Keratinocyte (primary cell): ENCODE results near the gene PCGF5. TPM values are rescaled to one million over a fixed set of nuclear protein-coding genes. Genes with fewer than 3 reads are reported as not detected.

Experiments used
- DNase-seq: peaks from one replicate; pipeline ENCODE4 v3.0.0-alpha.2; 2011; ENCODE audit warnings: low read depth, missing footprints, low spot score
- FAIRE-seq: peaks from 2 replicates; lab custom pipeline; 2011; peaks lifted over from hg19 to GRCh38; lab: Jason Lieb, UNC
- H2AFZ ChIP-seq: 2 replicates; pipeline ENCODE4 v1.6.0; 2012; ENCODE audit warnings: low read length, control low read depth, inconsistent platforms; ENCODE audit not compliant: control insufficient read depth
- H3K27ac ChIP-seq: 2 replicates; pipeline ENCODE4 v1.5.1; 2011; ENCODE audit warnings: low read length; ENCODE audit not compliant: control insufficient read depth, insufficient read depth
- H3K27me3 ChIP-seq: 3 replicates; pipeline ENCODE4 v1.6.0; 2011; ENCODE audit warnings: low read length; ENCODE audit not compliant: control insufficient read depth, insufficient read depth; ENCODE audit errors: extremely low read depth
- H3K36me3 ChIP-seq, 2 experiments: 2 replicates in 1 of 2; 3 replicates in 1 of 2; pipeline ENCODE4 v1.5.1; 2011; ENCODE audit warnings: low read length in 2 of 2, mild to moderate bottlenecking in 1 of 2; ENCODE audit not compliant: control insufficient read depth in 2 of 2, insufficient read depth in 2 of 2; ENCODE audit errors: extremely low read depth in 1 of 2
- H3K4me1 ChIP-seq: 3 replicates; pipeline ENCODE4 v1.5.1; 2011; ENCODE audit warnings: low read length; ENCODE audit not compliant: control insufficient read depth, insufficient read depth; ENCODE audit errors: extremely low read depth
- H3K4me2 ChIP-seq: 3 replicates; pipeline ENCODE4 v1.6.0; 2011; ENCODE audit warnings: low read depth, low read length; ENCODE audit not compliant: control insufficient read depth, insufficient read depth; ENCODE audit errors: extremely low read depth
- H3K4me3 ChIP-seq, 3 experiments: fragments of 200-600 bp in 1 of 3; sonication (generic) in 1 of 3; 2 replicates in 2 of 3; 3 replicates in 1 of 3; pipeline ENCODE4 v1.5.1; 2011 to 2016; ENCODE audit warnings: low read length in 3 of 3, mild to moderate bottlenecking in 3 of 3, control low read depth in 2 of 3, inconsistent platforms in 1 of 3, low read depth in 1 of 3, mixed read lengths in 1 of 3, mixed run types in 1 of 3, moderate library complexity in 1 of 3; ENCODE audit not compliant: control insufficient read depth in 2 of 3, insufficient read depth in 2 of 3; ENCODE audit errors: extremely low read depth in 1 of 3
- H3K79me2 ChIP-seq: 2 replicates; pipeline ENCODE4 v1.6.0; 2012; ENCODE audit warnings: low read length; ENCODE audit not compliant: control insufficient read depth, insufficient read depth
- H3K9ac ChIP-seq: 3 replicates; pipeline ENCODE4 v1.6.0; 2011; ENCODE audit warnings: low read length; ENCODE audit not compliant: control insufficient read depth, insufficient read depth; ENCODE audit errors: extremely low read depth
- H3K9me1 ChIP-seq: 3 replicates; pipeline ENCODE4 v1.6.0; 2011; ENCODE audit warnings: low read length; ENCODE audit not compliant: control insufficient read depth, insufficient read depth; ENCODE audit errors: extremely low read depth
- H3K9me3 ChIP-seq: 2 replicates; pipeline ENCODE4 v1.5.1; 2012; ENCODE audit warnings: low read depth, low read length; ENCODE audit not compliant: control insufficient read depth
- H4K20me1 ChIP-seq: 3 replicates; pipeline ENCODE4 v1.6.0; 2011; ENCODE audit warnings: low read length; ENCODE audit not compliant: control insufficient read depth, insufficient read depth; ENCODE audit errors: extremely low read depth
- EZH2 ChIP-seq: IDR thresholded peaks from one replicate; pipeline ENCODE4 v1.6.1; 2012; ENCODE audit warnings: inconsistent platforms, mild to moderate bottlenecking, low read length, moderate library complexity
- dilution Hi-C: fragments of 300-500 bp; cut with MboI; formaldehyde crosslinking; loops from one replicate; pipeline ENCODE4 v1.7.0; 2020; ENCODE audit warnings: low sequenced_read_pairs; ENCODE audit not compliant: extremely low pct_ligation_motif_present
- polyA plus RNA-seq, 5 experiments: library from polyadenylated mRNA; depleted of rRNA in 3 of 5; stranded (reverse) in 3 of 5; stranded (forward) in 1 of 5; unstranded in 1 of 5; fragments of >200 nt; gene quantifications; 1 replicate in 1 of 5; 2 replicates in 3 of 5; 3 replicates in 1 of 5; pipeline versions ENCODE4 v1.2.1 to v1.2.3, GENCODE V29; 2011 to 2012; ENCODE audit warnings: missing spikeins in 2 of 5, low read depth in 1 of 5, low replicate concordance in 1 of 5
- TF ChIP-seq, protein P1 (sequence below), 3 experiments: IDR thresholded peaks in 1 of 3; conservative IDR thresholded peaks in 1 of 3; optimal IDR thresholded peaks in 1 of 3; 2 replicates in 2 of 3; 3 replicates in 1 of 3; pipeline versions ENCODE3 to v1.5.1; 2011; ENCODE audit warnings: low read length in 3 of 3, mild to moderate bottlenecking in 3 of 3, moderate library complexity in 2 of 3, control low read depth in 1 of 3, inconsistent platforms in 1 of 3; ENCODE audit not compliant: insufficient read depth in 2 of 3; ENCODE audit errors: extremely low read depth in 1 of 3

Gene PCGF5
- polyA plus RNA-seq, 1 donor (not counting 4 experiments of a cell fraction or from before 2014, with no cell fraction given), result 13.9 TPM

- Histone ChIP-seq H3K79me2 (no peaks in the 10 kb centered on the region), H3K4me1 (no peaks in the 10 kb centered on the region), H3K27me3 (no peaks in the 10 kb centered on the region), H3K9me1 (no peaks in the 10 kb centered on the region), H3K36me3 (peaks cover 0 to 2% of the 10 kb centered on the region in 2 experiments), H4K20me1 (no peaks in the 10 kb centered on the region), H3K4me2 (no peak overlapping the region), H3K9me3 (no peaks in the 10 kb centered on the region), H3K4me3 (no peak overlapping the region), H3K27ac (no peak overlapping the region), H3K9ac (no peak overlapping the region), H2AFZ (no peak overlapping the region)
- dilution Hi-C loops, result loop anchor here (25.0 kb wide), 1 partner anchor 363 kb away; no protein-coding TSS in a partner anchor
- FAIRE-seq (no peak), DNase-seq (no peak)
- no peak for TF ChIP-seq EZH2
- TF ChIP-seq, protein P1, sequence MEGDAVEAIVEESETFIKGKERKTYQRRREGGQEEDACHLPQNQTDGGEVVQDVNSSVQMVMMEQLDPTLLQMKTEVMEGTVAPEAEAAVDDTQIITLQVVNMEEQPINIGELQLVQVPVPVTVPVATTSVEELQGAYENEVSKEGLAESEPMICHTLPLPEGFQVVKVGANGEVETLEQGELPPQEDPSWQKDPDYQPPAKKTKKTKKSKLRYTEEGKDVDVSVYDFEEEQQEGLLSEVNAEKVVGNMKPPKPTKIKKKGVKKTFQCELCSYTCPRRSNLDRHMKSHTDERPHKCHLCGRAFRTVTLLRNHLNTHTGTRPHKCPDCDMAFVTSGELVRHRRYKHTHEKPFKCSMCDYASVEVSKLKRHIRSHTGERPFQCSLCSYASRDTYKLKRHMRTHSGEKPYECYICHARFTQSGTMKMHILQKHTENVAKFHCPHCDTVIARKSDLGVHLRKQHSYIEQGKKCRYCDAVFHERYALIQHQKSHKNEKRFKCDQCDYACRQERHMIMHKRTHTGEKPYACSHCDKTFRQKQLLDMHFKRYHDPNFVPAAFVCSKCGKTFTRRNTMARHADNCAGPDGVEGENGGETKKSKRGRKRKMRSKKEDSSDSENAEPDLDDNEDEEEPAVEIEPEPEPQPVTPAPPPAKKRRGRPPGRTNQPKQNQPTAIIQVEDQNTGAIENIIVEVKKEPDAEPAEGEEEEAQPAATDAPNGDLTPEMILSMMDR (optimal IDR thresholded peaks at IDR 0.05 in 1 of 3, IDR thresholded peaks at IDR 0.05 in 1 of 3, conservative IDR thresholded peaks at IDR 0.05 in 1 of 3; ENCODE audit: extremely low read depth in 1 of 3, insufficient read depth in 2 of 3, low read length in 3 of 3), result no peak
Measured at GRCh38 chr10:91250341-91250740, 29.9 kb downstream of the PCGF5 start.

- dilution Hi-C loops, result loop anchor here (25.0 kb wide), 1 partner anchor 364 kb away; no protein-coding TSS in a partner anchor
- H3K79me2 ChIP-seq, result no peaks in the 10 kb centered on the region
- H3K4me3 ChIP-seq, result no peak overlapping the region
- no peaks in the 10 kb centered on the region for H3K9me1 ChIP-seq
- H3K4me2 ChIP-seq, result no peak overlapping the region
- H2AFZ ChIP-seq, result no peak overlapping the region
- FAIRE-seq (peak; percentile 34), DNase-seq (peak; percentile 5)
- no peaks in the 10 kb centered on the region for H3K4me1 ChIP-seq
- H3K9ac ChIP-seq, result no peak overlapping the region
- H3K27me3 ChIP-seq, result no peaks in the 10 kb centered on the region
- peaks cover 0 to 2% of the 10 kb centered on the region in 2 experiments for H3K36me3 ChIP-seq
- H3K9me3 ChIP-seq, result no peaks in the 10 kb centered on the region
- no peaks in the 10 kb centered on the region for H4K20me1 ChIP-seq
- no peak overlapping the region for H3K27ac ChIP-seq
- no peak for TF ChIP-seq EZH2
- TF ChIP-seq, protein P1 (optimal IDR thresholded peaks at IDR 0.05 in 1 of 3, IDR thresholded peaks at IDR 0.05 in 1 of 3, conservative IDR thresholded peaks at IDR 0.05 in 1 of 3; ENCODE audit: extremely low read depth in 1 of 3, insufficient read depth in 2 of 3, low read length in 3 of 3), result peak; percentile 69 to 77 (median 70)
Measured at GRCh38 chr10:91251430-91252056, 31.1 kb downstream of the PCGF5 start.
